Peyer's patch (tissue), 4 donors: ENCODE measurements around the gene PCSK1N.

Experiments used
- POLR2A ChIP-seq, 2 donors: fragments of 450-650 bp; IDR thresholded peaks; one replicate each; pipeline ENCODE4 v1.5.1; 2017; ENCODE audit warnings: antibody characterized with exemption in 2 of 2, mild to moderate bottlenecking in 2 of 2, moderate library complexity in 2 of 2
- TF ChIP-seq, protein P1 (sequence below), 6 experiments: fragments of 450-650 bp in 4 of 6; fragments of 200-600 bp in 2 of 6; sonication (generic) in 1 of 6; IDR thresholded peaks; one replicate each; pipeline ENCODE4 v1.5.1; 2017 to 2019; ENCODE audit warnings: antibody characterized with exemption in 6 of 6, mild to moderate bottlenecking in 3 of 6, moderate library complexity in 1 of 6

GRCh38 chrX:48798318-48798717 is 37.1 kb downstream of the PCSK1N start:
- TF ChIP-seq, protein P1, sequence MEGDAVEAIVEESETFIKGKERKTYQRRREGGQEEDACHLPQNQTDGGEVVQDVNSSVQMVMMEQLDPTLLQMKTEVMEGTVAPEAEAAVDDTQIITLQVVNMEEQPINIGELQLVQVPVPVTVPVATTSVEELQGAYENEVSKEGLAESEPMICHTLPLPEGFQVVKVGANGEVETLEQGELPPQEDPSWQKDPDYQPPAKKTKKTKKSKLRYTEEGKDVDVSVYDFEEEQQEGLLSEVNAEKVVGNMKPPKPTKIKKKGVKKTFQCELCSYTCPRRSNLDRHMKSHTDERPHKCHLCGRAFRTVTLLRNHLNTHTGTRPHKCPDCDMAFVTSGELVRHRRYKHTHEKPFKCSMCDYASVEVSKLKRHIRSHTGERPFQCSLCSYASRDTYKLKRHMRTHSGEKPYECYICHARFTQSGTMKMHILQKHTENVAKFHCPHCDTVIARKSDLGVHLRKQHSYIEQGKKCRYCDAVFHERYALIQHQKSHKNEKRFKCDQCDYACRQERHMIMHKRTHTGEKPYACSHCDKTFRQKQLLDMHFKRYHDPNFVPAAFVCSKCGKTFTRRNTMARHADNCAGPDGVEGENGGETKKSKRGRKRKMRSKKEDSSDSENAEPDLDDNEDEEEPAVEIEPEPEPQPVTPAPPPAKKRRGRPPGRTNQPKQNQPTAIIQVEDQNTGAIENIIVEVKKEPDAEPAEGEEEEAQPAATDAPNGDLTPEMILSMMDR (IDR thresholded peaks at IDR 0.05): no peak
- TF ChIP-seq POLR2A (IDR thresholded peaks at IDR 0.05): no peak
